Left ventricle myocardium inferior (tissue), 1 donor: ENCODE results near the gene COBL. TPM values are rescaled to one million over a fixed set of nuclear protein-coding genes. Genes with fewer than 3 reads are reported as not detected.

Experiments used
- DNase-seq: peaks from one replicate; pipeline ENCODE4 v3.0.0-alpha.2; 2020
- H3K27ac ChIP-seq: fragments of 200-600 bp; replicated peaks from 2 replicates; pipeline ENCODE4 v1.8.0; 2021
- H3K27me3 ChIP-seq: fragments of 200-600 bp; 2 replicates; pipeline ENCODE4 v1.8.0; 2021; ENCODE audit warnings: low read depth
- H3K36me3 ChIP-seq: fragments of 200-600 bp; 2 replicates; pipeline ENCODE4 v1.8.0; 2021
- H3K4me1 ChIP-seq: fragments of 200-600 bp; 2 replicates; pipeline ENCODE4 v1.8.0; 2021
- H3K4me3 ChIP-seq: fragments of 200-600 bp; 2 replicates; pipeline ENCODE4 v1.8.0; 2021; ENCODE audit warnings: mild to moderate bottlenecking, moderate library complexity
- H3K9me3 ChIP-seq: fragments of 200-600 bp; replicated peaks from 2 replicates; pipeline ENCODE4 v1.8.0; 2021
- intact Hi-C: fragments of 100-400 bp; cut with micrococcal nuclease; formaldehyde crosslinking; loops from one replicate; pipeline ENCODE4 v1.11.0; 2022
- total RNA-seq: library from RNA; stranded (reverse); fragmentation: NEBNext Ultra II Directional; extraction: Animal tissue kit (Norgen Biotek cat#: 25700); gene quantifications from one replicate; pipeline ENCODE4 v1.2.1, GENCODE V29; 2021
- TF ChIP-seq, protein P1 (sequence below): fragments of 200-600 bp; IDR thresholded peaks from 2 replicates; pipeline ENCODE4 v1.8.0; 2021; ENCODE audit warnings: antibody characterized with exemption, mild to moderate bottlenecking, borderline replicate concordance
- donor health status: DM: no; HTN: yes; CAD: no; lungs with severe emphysema.

Gene COBL
- total RNA-seq, 1 donor from 2014 or later = 77.1 TPM

DNA sequence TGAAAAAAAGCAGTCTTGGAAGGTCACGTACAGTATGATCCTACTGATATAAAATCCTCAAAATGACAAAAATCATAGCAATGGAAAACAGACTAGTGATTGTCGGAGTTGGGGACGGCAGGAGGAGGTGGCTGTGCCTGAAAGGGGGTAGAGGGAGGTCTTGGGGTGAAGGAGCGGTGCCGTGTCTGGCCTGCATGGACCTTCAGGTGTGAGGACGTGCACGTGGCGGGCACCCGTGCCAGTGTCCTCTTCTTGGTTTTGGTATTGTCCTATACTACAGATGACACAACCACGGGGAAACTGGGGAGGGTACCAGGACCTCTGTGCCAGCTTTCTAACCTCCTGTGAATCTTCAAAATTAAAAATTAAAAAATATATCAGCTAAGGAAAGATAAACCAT lies 73.0 kb downstream of the COBL start:
- Histone ChIP-seq H3K9me3 (no peaks in the 10 kb centered on the region), H3K36me3 (no peaks in the 10 kb centered on the region), H3K27ac (no peak overlapping the region), H3K4me3 (no peak overlapping the region), H3K4me1 (peaks cover 33% of the 10 kb centered on the region), H3K27me3 (no peaks in the 10 kb centered on the region)
- DNase-seq = no peak
- TF ChIP-seq, protein P1, sequence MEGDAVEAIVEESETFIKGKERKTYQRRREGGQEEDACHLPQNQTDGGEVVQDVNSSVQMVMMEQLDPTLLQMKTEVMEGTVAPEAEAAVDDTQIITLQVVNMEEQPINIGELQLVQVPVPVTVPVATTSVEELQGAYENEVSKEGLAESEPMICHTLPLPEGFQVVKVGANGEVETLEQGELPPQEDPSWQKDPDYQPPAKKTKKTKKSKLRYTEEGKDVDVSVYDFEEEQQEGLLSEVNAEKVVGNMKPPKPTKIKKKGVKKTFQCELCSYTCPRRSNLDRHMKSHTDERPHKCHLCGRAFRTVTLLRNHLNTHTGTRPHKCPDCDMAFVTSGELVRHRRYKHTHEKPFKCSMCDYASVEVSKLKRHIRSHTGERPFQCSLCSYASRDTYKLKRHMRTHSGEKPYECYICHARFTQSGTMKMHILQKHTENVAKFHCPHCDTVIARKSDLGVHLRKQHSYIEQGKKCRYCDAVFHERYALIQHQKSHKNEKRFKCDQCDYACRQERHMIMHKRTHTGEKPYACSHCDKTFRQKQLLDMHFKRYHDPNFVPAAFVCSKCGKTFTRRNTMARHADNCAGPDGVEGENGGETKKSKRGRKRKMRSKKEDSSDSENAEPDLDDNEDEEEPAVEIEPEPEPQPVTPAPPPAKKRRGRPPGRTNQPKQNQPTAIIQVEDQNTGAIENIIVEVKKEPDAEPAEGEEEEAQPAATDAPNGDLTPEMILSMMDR = no peak
- intact Hi-C loops = no loop called here

DNA sequence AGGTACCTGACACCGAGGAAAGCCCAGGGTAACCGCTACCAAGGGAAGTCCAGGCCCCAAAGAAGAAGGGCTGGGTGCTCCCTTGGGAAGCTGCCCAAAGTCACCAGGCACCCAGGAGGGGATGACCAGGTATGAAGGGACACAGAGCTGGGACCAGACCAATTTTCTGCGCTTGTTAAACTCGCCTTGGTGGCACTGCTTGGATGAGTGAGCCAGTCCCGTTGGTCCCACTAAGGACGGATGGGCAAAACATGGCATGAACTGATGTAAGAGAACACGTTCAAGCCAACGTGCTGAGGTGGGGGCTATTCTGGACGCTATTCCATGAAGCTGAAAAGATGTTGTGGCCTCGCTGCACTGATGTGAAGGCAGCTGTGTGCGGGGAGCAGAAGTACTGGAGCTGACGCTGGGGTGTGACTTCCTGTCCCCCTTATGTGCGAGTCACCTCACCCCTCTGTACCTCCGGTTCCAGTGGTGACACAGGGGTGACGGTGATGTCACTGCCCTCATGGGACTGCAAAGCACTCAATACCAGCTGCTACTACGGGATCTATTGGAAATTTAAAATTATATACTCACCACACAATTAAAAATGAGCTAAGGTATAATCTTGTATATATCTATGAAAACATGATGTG lies 73.6 kb downstream of the COBL start:
- intact Hi-C loops = no loop called here
- Histone ChIP-seq H3K27ac (no peak overlapping the region), H3K27me3 (no peaks in the 10 kb centered on the region), H3K4me3 (no peak overlapping the region), H3K36me3 (no peaks in the 10 kb centered on the region), H3K9me3 (no peaks in the 10 kb centered on the region), H3K4me1 (peaks cover 34% of the 10 kb centered on the region)
- TF ChIP-seq, protein P1 = no peak
- DNase-seq = no peak

DNA sequence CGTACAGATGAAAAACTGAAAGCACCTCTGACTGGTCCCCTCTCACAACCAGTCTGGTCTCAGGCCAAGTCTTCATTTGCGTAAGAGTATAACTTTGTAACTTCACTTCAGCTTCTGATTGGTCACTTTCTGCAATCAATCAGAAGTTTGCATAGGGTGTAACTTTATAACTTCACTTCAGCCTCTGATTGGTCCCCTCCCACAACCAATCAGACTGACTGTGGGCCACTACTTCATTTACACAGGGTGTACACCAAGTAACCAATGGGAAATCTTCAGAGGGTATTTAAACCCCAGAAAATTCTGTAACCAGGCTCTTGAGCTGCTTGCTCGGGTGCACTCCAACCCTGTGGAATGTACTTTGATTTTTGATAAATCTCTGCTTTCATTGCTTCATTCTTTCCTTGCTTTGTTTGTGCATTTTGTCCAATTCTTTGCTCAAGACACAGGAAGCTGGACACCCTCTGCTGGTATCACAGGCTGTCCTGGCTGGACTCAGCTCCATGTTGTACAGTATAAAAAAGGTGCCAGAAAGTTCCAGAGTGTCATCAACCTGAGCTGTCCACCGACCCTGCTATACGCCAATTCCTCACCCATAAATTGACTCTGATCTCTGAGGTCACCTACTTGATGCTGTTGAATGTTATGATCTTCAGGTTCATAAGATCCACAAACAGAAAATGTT lies 74.5 kb downstream of the COBL start:
- no peak for DNase-seq
- intact Hi-C loops = no loop called here
- TF ChIP-seq, protein P1 = no peak
- H3K27ac ChIP-seq = no peak overlapping the region
- H3K4me3 ChIP-seq = no peak overlapping the region
- H3K9me3 ChIP-seq = no peaks in the 10 kb centered on the region
- peaks cover 33% of the 10 kb centered on the region for H3K4me1 ChIP-seq
- H3K27me3 ChIP-seq = no peaks in the 10 kb centered on the region
- no peaks in the 10 kb centered on the region for H3K36me3 ChIP-seq

DNA sequence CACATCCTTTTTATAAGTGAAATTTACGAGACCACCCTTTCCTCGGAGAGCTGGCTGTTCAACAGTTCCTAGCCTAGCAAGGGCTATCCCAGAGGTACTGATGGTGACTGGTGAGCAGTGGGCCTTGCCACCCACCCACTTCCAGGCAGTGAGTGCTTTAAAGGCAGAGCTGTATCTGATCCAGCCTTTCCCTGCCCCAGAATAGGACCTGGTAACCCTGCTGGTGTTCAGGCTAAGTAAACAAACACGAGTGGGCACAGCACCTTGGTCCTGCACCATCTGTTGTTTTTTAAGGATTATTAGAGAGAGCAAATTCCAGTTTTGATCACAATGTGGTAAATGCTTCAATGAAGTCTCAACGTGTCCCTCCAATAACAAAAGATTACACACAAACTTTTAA lies 75.7 kb downstream of the COBL start:
- TF ChIP-seq, protein P1 = no peak
- intact Hi-C loops = no loop called here

DNA sequence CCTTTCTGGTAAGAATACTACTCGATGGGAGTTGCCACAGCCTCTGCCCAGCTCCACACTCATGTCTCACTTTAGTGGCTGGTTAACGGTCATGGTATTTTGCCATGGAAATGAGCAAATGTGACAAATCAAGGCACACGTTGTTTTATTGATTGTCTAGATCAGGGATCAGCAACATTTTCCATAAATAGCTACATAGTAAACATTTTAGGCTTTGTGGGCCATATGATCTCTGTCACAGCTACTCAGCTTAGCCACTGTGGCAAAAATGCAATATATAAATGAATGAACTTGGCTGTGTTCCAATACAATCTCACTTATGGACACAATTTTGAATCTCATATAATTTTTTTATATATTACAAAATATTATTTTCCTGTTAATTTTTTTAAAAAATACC lies 76.9 kb downstream of the COBL start:
- Histone ChIP-seq H3K9me3 (no peaks in the 10 kb centered on the region), H3K27ac (no peak overlapping the region), H3K27me3 (no peaks in the 10 kb centered on the region), H3K36me3 (no peaks in the 10 kb centered on the region), H3K4me1 (peaks cover 24% of the 10 kb centered on the region), H3K4me3 (no peak overlapping the region)
- intact Hi-C loops = no loop called here
- TF ChIP-seq, protein P1 = no peak
- no peak for DNase-seq

More for the DNA sequence above, 75.7 kb downstream of the COBL start:
- no peak for DNase-seq
- Histone ChIP-seq H3K4me1 (peaks cover 22% of the 10 kb centered on the region), H3K9me3 (no peaks in the 10 kb centered on the region), H3K4me3 (no peak overlapping the region), H3K27me3 (no peaks in the 10 kb centered on the region), H3K36me3 (no peaks in the 10 kb centered on the region), H3K27ac (no peak overlapping the region)
